HFFc6 (cell line): ENCODE measurements around the gene TPST1. TPM values are rescaled to one million over a fixed set of nuclear protein-coding genes. Genes with fewer than 3 reads are reported as not detected.

Experiments used
- DNase-seq: peaks from one replicate; pipeline ENCODE4 v3.0.0-alpha.2; 2018
- H3K27ac Mint-ChIP-seq: 2 replicates; pipeline ENCODE4 v1.8.0; 2020; ENCODE audit warnings: mild to moderate bottlenecking, mixed read lengths
- H3K27me3 Mint-ChIP-seq: 2 replicates; pipeline ENCODE4 v1.8.0; 2021; ENCODE audit warnings: mild to moderate bottlenecking, moderate library complexity, mixed read lengths; ENCODE audit not compliant: insufficient read depth
- H3K36me3 Mint-ChIP-seq: 2 replicates; pipeline ENCODE4 v1.8.0; 2021; ENCODE audit warnings: low read depth, mixed read lengths
- H3K4me1 Mint-ChIP-seq: 2 replicates; pipeline ENCODE4 v1.8.0; 2020; ENCODE audit warnings: low read depth, mixed read lengths
- H3K4me3 Mint-ChIP-seq: 2 replicates; pipeline ENCODE4 v1.8.0; 2020; ENCODE audit warnings: mild to moderate bottlenecking, moderate library complexity, mixed read lengths
- H3K9me3 Mint-ChIP-seq: 2 replicates; pipeline ENCODE4 v1.8.0; 2020; ENCODE audit warnings: mild to moderate bottlenecking, mixed read lengths
- total RNA-seq, 6 experiments: library from RNA; stranded (reverse); fragmentation: NEBNext Ultra II Directional; extraction: Animal tissue kit (Norgen Biotek cat#: 25700); gene quantifications; 2 replicates in 1 of 6; 3 replicates in 5 of 6; pipeline ENCODE4 v1.2.3, GENCODE V29; 2021
- TF ChIP-seq, protein P1 (sequence below): fragments of 200-600 bp; sonication (generic); IDR thresholded peaks from 2 replicates; pipeline ENCODE4 v1.5.0; 2021; ENCODE audit warnings: antibody characterized with exemption, mild to moderate bottlenecking

The TPST1 gene
- total RNA-seq, 6 experiments from 2014 or later, result 21.7 to 36.1 (median 29.2) TPM

DNA sequence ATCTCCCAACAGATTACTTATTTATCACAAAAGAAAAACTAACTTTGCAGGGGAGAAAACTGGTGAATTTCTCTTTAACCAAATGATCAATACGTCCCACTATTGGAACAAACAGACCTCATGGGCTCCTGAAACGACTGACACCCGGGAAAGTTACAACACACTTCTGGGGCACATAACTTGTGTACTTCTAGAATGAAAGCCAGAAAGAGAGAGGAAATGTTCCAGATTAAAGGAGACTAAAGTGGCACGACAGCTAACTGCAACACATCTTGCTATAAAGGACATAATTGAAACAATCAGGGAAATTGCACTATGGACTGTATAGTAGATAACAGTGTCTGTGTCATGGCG, 14.7 kb upstream of the TPST1 start:
- H3K9me3 Mint-ChIP-seq, result no peaks in the 10 kb centered on the region
- H3K27me3 Mint-ChIP-seq, result peaks cover 15% of the 10 kb centered on the region
- no peaks in the 10 kb centered on the region for H3K4me1 Mint-ChIP-seq
- H3K27ac Mint-ChIP-seq, result no peak overlapping the region
- DNase-seq, result no peak
- no peaks in the 10 kb centered on the region for H3K36me3 Mint-ChIP-seq
- no peak overlapping the region for H3K4me3 Mint-ChIP-seq
- TF ChIP-seq, protein P1, sequence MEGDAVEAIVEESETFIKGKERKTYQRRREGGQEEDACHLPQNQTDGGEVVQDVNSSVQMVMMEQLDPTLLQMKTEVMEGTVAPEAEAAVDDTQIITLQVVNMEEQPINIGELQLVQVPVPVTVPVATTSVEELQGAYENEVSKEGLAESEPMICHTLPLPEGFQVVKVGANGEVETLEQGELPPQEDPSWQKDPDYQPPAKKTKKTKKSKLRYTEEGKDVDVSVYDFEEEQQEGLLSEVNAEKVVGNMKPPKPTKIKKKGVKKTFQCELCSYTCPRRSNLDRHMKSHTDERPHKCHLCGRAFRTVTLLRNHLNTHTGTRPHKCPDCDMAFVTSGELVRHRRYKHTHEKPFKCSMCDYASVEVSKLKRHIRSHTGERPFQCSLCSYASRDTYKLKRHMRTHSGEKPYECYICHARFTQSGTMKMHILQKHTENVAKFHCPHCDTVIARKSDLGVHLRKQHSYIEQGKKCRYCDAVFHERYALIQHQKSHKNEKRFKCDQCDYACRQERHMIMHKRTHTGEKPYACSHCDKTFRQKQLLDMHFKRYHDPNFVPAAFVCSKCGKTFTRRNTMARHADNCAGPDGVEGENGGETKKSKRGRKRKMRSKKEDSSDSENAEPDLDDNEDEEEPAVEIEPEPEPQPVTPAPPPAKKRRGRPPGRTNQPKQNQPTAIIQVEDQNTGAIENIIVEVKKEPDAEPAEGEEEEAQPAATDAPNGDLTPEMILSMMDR, result no peak

DNA sequence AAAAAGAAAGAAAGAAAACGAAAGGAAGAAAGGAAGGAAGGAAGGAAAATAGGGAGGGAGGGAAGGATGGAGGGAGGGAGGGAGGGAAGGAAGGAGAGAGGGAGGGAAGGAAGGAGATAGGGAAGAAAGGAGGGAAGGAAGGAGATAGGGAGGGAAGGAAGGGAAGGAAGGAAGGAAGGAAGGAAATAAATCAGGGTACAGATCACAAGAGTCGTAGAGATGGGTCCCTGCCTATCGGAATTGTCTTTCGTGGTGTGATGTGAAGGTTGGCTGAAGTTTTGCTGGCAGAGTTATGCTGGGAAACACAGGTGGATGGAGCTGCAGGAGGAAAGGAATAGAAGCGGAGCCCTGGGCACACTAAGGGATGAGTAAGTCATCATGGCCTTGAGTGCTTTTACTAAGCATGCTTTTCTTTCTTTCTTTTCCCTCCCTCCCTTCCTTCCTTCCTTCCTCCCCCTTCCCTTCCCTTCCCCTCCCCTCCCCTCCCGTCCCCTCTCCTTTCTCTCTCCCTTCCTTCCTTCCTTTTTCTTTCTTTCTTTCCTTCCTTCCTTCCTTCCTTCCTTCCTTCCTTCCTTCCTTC, 11.9 kb upstream of the TPST1 start:
- H3K27me3 Mint-ChIP-seq, result peaks cover 15% of the 10 kb centered on the region
- H3K36me3 Mint-ChIP-seq, result no peaks in the 10 kb centered on the region
- H3K4me1 Mint-ChIP-seq, result peaks cover 1% of the 10 kb centered on the region
- no peak for DNase-seq
- no peak overlapping the region for H3K27ac Mint-ChIP-seq
- no peaks in the 10 kb centered on the region for H3K9me3 Mint-ChIP-seq
- TF ChIP-seq, protein P1, result no peak
- no peak overlapping the region for H3K4me3 Mint-ChIP-seq

DNA sequence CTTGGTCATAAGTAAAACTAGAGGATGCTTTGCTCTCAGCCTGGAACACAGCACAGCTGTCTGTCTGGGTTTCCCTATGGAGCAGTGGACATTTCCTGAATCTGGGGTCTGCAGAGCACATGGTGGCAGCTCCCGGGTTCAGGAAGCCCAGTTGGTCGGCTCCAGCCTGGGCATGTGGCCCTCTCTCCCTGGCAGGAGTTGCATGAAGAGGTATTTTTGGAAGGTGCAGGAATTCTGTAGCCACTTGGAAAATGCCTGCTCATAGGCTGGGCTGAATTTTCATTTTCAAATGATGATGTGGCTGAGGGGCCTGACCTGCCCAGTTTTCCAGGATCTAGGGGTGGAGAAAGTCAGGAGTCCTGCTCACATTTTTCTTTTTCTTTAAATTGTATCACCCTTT, 6.7 kb upstream of the TPST1 start:
- peaks cover 7% of the 10 kb centered on the region for H3K4me1 Mint-ChIP-seq
- H3K9me3 Mint-ChIP-seq, result no peaks in the 10 kb centered on the region
- H3K4me3 Mint-ChIP-seq, result no peak overlapping the region
- H3K36me3 Mint-ChIP-seq, result no peaks in the 10 kb centered on the region
- TF ChIP-seq, protein P1, result no peak
- H3K27me3 Mint-ChIP-seq, result peaks cover 10% of the 10 kb centered on the region
- no peak overlapping the region for H3K27ac Mint-ChIP-seq
- no peak for DNase-seq

DNA sequence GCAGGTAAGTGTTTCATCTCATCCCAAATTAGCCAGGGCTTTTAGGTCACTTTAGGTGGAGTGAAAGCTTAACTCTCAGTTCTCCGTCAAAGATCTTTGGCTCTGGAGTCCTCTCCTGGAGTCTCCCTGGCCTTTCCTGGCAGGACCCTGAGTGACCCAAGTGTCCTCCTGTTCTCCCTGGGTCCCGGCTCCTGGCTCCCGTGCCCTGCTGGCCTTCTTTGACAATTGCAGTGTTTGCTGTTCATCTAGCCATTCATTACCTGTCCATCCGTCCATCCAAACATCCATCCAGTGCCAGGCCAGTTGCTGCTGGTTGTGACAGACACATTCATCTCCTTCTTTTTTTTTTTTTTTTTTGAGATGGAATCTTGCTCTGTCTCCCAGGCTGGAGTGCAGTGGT, 6.2 kb upstream of the TPST1 start:
- no peaks in the 10 kb centered on the region for H3K36me3 Mint-ChIP-seq
- H3K4me3 Mint-ChIP-seq, result no peak overlapping the region
- TF ChIP-seq, protein P1, result no peak
- H3K27me3 Mint-ChIP-seq, result peaks cover 10% of the 10 kb centered on the region
- no peak overlapping the region for H3K27ac Mint-ChIP-seq
- peaks cover 7% of the 10 kb centered on the region for H3K4me1 Mint-ChIP-seq
- no peaks in the 10 kb centered on the region for H3K9me3 Mint-ChIP-seq
- DNase-seq, result no peak

DNA sequence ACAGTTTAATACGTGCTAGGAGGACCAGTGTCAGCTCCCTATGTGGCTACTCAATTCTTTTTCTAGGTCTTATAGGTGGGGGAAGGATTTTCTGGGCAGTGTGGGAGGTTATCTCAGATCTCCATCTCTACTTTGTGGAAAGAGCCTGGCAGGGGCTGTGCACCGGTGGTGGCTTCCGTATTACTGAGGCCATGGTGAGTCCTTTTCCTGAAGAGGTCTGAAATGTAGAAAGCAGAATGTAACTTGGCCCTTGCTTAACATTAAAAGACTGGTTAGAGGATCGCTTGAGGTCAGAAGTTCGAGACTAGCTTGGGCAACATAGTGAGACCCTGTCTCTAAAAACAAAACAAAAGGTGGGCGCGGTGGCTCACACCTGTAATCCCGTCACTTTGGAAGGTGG, 2.7 kb upstream of the TPST1 start:
- no peak for DNase-seq
- Mint-ChIP-seq H3K27ac (no peak overlapping the region), H3K9me3 (no peaks in the 10 kb centered on the region), H3K4me1 (peaks cover 24% of the 10 kb centered on the region), H3K27me3 (peaks cover 5% of the 10 kb centered on the region), H3K4me3 (no peak overlapping the region), H3K36me3 (peaks cover 8% of the 10 kb centered on the region; the same call in 1 of the 2 replicates)
- TF ChIP-seq, protein P1, result no peak

DNA sequence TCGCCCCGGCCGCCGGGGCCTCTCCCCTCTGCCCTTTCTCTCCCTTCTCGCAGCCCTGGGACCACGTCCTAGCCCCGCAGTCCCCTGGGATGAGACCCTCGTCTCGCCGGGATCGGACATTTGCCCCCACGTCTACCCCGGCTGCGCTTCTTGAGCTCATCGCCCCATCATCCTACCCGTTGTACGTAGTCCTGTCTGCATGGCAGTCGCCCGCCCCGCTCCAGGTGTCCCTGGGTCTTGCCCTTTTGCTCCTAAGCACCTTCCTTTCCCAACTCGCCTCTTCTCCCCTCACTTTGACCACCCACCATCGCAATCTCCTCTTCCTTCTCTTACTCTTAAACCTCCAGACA, 582 bp downstream of the TPST1 start:
- H3K27ac Mint-ChIP-seq, result peak overlapping the region; percentile 91
- TF ChIP-seq, protein P1, result no peak
- peaks cover 47% of the 10 kb centered on the region for H3K4me1 Mint-ChIP-seq
- no peaks in the 10 kb centered on the region for H3K9me3 Mint-ChIP-seq
- no peak for DNase-seq
- peaks cover 3% of the 10 kb centered on the region; the same call in 1 of the 2 replicates for H3K27me3 Mint-ChIP-seq
- peaks cover 26% of the 10 kb centered on the region for H3K36me3 Mint-ChIP-seq
- peak overlapping the region; percentile 99 for H3K4me3 Mint-ChIP-seq
